HAP-1 (cell line): ENCODE data around the gene PPM1H.
"Not testable (repeated sequence)": the region's sequence is repeated elsewhere in the genome, so short reads cannot be mapped to it uniquely, and the experiment has no call there.

ENCODE experiments used
- DNase-seq, 2 experiments: peaks; one replicate each; pipeline ENCODE4 v3.0.0-alpha.2; 2016 to 2020; ENCODE audit warnings: low spot score in 2 of 2
- H3K27me3 ChIP-seq: fragments of 250-450 bp; sonication (Bioruptor Pico); 2 replicates; pipeline ENCODE4 v1.5.1; 2020; ENCODE audit warnings: low read depth, mild to moderate bottlenecking, moderate library complexity
- H3K36me3 ChIP-seq: fragments of 250-450 bp; sonication (Bioruptor Pico); replicated peaks from 2 replicates; pipeline ENCODE4 v1.5.1; 2020; ENCODE audit warnings: mild to moderate bottlenecking
- H3K4me1 ChIP-seq: fragments of 250-450 bp; sonication (Bioruptor Pico); 2 replicates; pipeline ENCODE4 v1.5.1; 2020; ENCODE audit warnings: mild to moderate bottlenecking
- H3K4me3 ChIP-seq: fragments of 250-450 bp; sonication (Bioruptor Pico); 2 replicates; pipeline ENCODE4 v1.5.1; 2020; ENCODE audit warnings: mild to moderate bottlenecking, moderate library complexity
- H3K9me3 ChIP-seq: fragments of 250-450 bp; sonication (Bioruptor Pico); 2 replicates; pipeline ENCODE4 v1.5.1; 2020; ENCODE audit warnings: mild to moderate bottlenecking, moderate library complexity
- in situ Hi-C: fragments of 300-500 bp; cut with MboI; formaldehyde crosslinking; loops from 3 replicates; pipeline ENCODE4 v1.14.3; 2020; ENCODE audit warnings: low sequenced_read_pairs, inconsistent platforms, mixed read lengths

Gene PPM1H, protein sequence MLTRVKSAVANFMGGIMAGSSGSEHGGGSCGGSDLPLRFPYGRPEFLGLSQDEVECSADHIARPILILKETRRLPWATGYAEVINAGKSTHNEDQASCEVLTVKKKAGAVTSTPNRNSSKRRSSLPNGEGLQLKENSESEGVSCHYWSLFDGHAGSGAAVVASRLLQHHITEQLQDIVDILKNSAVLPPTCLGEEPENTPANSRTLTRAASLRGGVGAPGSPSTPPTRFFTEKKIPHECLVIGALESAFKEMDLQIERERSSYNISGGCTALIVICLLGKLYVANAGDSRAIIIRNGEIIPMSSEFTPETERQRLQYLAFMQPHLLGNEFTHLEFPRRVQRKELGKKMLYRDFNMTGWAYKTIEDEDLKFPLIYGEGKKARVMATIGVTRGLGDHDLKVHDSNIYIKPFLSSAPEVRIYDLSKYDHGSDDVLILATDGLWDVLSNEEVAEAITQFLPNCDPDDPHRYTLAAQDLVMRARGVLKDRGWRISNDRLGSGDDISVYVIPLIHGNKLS

DNA sequence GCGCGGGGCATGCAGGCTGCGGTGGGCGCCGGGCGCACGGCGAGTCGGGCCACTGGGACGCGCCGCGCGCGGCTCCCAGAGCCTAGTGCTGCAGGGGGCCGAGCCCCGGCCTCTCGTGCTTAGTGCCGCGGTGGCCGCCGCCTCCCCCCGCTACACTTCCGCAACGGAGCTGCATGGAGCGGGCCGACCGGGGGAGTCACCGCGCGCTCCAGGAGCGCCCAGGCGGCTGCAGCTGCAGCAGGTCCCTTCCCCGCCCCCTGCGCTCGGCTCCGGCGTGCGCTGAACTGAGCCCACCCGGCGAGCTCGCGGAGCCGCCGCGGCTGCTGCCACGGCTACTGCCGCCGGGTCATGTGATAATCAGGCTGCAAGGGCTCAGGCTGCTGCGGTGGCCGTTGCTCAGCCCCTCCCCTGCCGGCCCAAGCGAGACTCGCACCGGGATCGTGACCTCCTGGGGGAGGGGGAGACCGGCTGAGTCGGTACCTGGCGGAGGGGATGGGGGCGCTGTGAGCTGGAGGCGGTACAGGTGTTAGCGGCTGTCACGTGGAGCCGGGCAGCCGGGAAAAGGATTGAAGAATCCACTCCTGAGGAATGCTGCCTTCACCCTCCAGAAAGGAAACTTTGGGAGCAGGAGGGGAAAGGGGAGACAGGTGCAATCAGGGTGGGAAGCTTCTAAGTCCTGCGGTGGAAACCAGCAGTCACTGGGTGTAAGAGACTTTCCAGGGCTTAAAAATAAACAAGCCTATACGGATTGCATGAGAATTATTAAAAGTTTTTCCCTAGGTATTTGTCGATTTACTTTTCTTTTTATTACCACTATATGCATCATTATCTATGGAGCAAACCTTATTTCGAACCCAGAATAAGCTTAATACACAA lies at the start of gene PPM1H:
PPM1H (minus strand) TSS at position 352 of the 876 bp plus-strand sequence. CDS start 414 bp downstream, outside the sequence.
- H3K4me3 ChIP-seq, result peak within 1 kb of the TSS; percentile 61
- H3K9me3 ChIP-seq, result no peaks in the 10 kb centered on the region
- H3K4me1 ChIP-seq, result peaks cover 21% of the 10 kb centered on the region
- in situ Hi-C loops, result no loop called here
- no peaks in the 10 kb centered on the region for H3K36me3 ChIP-seq
- DNase-seq, result peak; percentile 81 to 90
- H3K27me3 ChIP-seq, result 0 out of 2 replicates have a peak, but pooled peaks cover 4% of the 10 kb centered on the region

DNA sequence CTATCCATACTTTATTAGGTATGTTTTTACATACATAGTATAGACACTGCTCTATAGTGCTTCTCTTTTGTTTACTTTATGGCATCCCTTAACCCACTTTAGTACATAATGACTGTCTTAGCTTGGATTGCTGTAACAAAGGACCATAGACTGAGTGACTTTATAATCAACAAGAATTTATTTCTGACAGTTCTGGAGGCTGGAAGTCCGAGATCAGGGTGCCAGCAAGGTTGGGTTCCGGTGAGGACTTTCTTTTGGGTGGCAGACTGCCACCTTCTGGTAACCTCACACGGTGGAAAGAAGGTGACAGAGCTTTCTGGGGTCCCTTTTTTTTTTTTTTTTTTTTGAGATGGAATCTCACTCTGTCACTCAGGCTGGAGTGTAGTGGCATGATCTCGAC lies 48.6 kb upstream of the PPM1H start:
- in situ Hi-C loops, result loop anchor here (10.0 kb wide), 1 partner anchor 1271 kb away; no protein-coding TSS in a partner anchor
- H3K36me3 ChIP-seq, result no peaks in the 10 kb centered on the region
- H3K4me1 ChIP-seq, result no peaks in the 10 kb centered on the region
- H3K9me3 ChIP-seq, result no peaks in the 10 kb centered on the region
- DNase-seq, result peak; percentile 53 to 64
- H3K4me3 ChIP-seq, result no peak overlapping the region
- H3K27me3 ChIP-seq, result no peaks in the 10 kb centered on the region

GRCh38 chr12:62978768-62979167 lies 43.8 kb upstream of the PPM1H start:
- Histone ChIP-seq H3K4me1 (no peaks in the 10 kb centered on the region), H3K27me3 (no peaks in the 10 kb centered on the region), H3K36me3 (no peaks in the 10 kb centered on the region), H3K9me3 (no peaks in the 10 kb centered on the region), H3K4me3 (no peak overlapping the region)
- DNase-seq, result no peak
- in situ Hi-C loops, result no loop called here

- Histone ChIP-seq H3K4me1 (no peaks in the 10 kb centered on the region), H3K4me3 (no peak overlapping the region), H3K9me3 (no peaks in the 10 kb centered on the region), H3K27me3 (peaks cover 5% of the 10 kb centered on the region), H3K36me3 (no peaks in the 10 kb centered on the region)
- DNase-seq, result no peak
- in situ Hi-C loops, result no loop called here
These were observed 42.9 kb upstream of the PPM1H start for GRCh38 chr12:62977883-62978282.

- DNase-seq, result no peak
- H3K9me3 ChIP-seq, result no peaks in the 10 kb centered on the region
- no peak overlapping the region for H3K4me3 ChIP-seq
- H3K36me3 ChIP-seq, result no peaks in the 10 kb centered on the region
- no peaks in the 10 kb centered on the region for H3K4me1 ChIP-seq
- peaks cover 6% of the 10 kb centered on the region for H3K27me3 ChIP-seq
- in situ Hi-C loops, result no loop called here
These were observed 42.5 kb upstream of the PPM1H start for GRCh38 chr12:62977418-62977817.

GRCh38 chr12:62976110-62976662 lies 41.2 kb upstream of the PPM1H start:
- Histone ChIP-seq H3K4me1 (no peaks in the 10 kb centered on the region), H3K27me3 (peaks cover 6% of the 10 kb centered on the region), H3K4me3 (no peak overlapping the region), H3K36me3 (no peaks in the 10 kb centered on the region), H3K9me3 (no peaks in the 10 kb centered on the region)
- in situ Hi-C loops, result no loop called here
- DNase-seq, result no peak

DNA sequence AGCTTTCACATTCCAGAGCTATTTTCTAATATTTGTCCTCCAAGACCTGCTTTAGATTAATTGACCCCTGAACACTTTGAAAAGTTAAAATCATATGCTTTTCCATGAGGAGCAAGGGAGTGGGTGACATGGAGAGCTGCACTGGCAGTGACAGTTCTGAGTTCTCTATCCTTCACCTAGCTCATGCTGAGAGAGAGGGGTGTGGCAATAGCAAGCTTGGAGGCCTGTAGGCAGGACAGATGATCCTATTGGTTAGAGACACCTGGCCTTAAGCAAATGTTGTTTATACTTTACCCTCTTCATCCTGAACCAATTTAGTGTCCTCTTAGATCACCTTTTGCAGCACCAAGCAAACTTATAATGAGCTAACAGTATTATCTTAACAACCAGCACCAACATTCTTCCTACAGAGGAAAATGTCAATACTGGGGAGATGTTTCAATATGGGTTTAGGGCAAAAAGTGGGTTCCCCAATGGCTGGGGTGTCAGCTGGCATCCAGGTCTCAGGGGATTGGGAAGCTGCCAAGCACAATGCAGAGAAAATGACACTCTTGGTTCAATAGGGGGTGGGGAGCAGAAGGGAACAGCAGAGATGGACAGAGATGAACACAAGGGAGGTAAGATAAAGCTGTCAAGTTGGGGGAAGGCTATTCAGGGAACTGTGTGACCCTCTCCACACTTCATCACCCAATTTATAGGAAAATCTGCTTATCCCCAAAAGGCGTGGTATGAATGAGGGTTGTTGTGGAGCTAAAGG lies 37.0 kb upstream of the PPM1H start:
- in situ Hi-C loops, result no loop called here
- DNase-seq, result no peak

GRCh38 chr12:62969695-62970094 lies 34.7 kb upstream of the PPM1H start:
- Histone ChIP-seq H3K27me3 (peaks cover 6% of the 10 kb centered on the region), H3K9me3 (no peaks in the 10 kb centered on the region), H3K4me3 (no peak overlapping the region), H3K36me3 (no peaks in the 10 kb centered on the region), H3K4me1 (peaks cover 17% of the 10 kb centered on the region)
- no peak for DNase-seq
- in situ Hi-C loops, result no loop called here

More for the DNA sequence above, 37.0 kb upstream of the PPM1H start:
- Histone ChIP-seq H3K9me3 (no peaks in the 10 kb centered on the region), H3K4me3 (no peak overlapping the region), H3K4me1 (peaks cover 12% of the 10 kb centered on the region), H3K27me3 (peaks cover 6% of the 10 kb centered on the region), H3K36me3 (no peaks in the 10 kb centered on the region)

- Histone ChIP-seq H3K4me3 (no peak overlapping the region), H3K36me3 (no peaks in the 10 kb centered on the region), H3K4me1 (peaks cover 17% of the 10 kb centered on the region), H3K27me3 (no peaks in the 10 kb centered on the region; the same call in 1 of the 2 replicates), H3K9me3 (no peaks in the 10 kb centered on the region)
- DNase-seq, result no peak
- in situ Hi-C loops, result no loop called here
These were observed 32.8 kb upstream of the PPM1H start for GRCh38 chr12:62967701-62968100.

- H3K9me3 ChIP-seq, result no peaks in the 10 kb centered on the region; the same call in 1 of the 2 replicates
- in situ Hi-C loops, result no loop called here
- DNase-seq, result peak in 1 of 2 experiments; percentile 52
These were observed 32.1 kb upstream of the PPM1H start for GRCh38 chr12:62966990-62967506.

DNA sequence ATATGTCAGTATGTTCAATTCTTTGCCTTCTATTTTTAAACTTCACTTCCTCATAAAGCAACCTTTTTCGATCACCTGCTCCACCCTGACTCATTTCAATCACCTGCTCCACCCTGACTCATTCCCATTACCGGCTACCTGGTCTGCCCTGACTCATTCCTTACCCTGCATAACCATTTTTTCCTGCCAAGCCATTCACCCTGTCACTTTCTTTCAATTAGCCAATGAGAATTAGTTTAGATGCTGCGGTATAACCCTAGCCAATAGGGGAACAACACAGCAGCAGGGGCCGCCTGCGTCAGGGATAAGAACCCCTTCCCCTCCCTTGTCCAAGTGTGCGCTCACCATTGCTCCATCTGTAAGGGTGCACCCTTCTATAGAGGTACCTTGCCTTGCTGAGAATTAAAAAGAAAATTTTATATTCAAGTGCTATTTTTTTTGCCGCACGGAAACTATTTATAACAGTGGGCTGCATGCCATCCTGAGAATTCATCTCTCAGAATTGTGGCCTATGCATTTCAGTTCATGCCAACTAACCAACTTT lies 31.6 kb upstream of the PPM1H start:
- H3K9me3 ChIP-seq, DNase-seq, H3K4me3 ChIP-seq, H3K36me3 ChIP-seq, H3K27me3 ChIP-seq, in situ Hi-C loops: not testable (repeated sequence)
- H3K4me1 ChIP-seq, result peaks cover 17% of the 10 kb centered on the region

More at GRCh38 chr12:62966990-62967506, 32.1 kb upstream of the PPM1H start:
- Histone ChIP-seq H3K27me3 (no peaks in the 10 kb centered on the region; the same call in 1 of the 2 replicates), H3K36me3 (no peaks in the 10 kb centered on the region), H3K4me1 (peaks cover 17% of the 10 kb centered on the region), H3K4me3 (no peak overlapping the region)

DNA sequence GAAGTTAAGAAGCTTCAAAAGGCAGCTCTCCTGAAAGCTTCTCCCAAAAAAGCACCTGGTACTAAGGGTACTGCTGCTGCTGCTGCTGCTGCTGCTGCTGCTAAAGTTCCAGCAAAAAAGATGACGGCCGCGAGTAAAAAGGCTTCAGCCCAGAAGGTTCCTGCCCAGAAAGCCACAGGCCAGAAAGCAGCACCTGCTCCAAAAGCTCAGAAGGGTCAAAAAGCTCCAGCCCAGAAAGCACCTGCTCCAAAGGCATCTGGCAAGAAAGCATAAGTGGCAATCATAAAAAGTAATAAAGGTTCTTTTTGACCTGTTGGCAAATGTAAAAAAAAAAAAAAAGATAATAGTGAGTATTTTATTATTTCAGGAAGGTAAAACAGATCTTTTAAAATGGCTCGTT lies 30.8 kb upstream of the PPM1H start:
- H3K36me3 ChIP-seq, H3K4me3 ChIP-seq, in situ Hi-C loops, H3K9me3 ChIP-seq, H3K27me3 ChIP-seq, DNase-seq: not testable (repeated sequence)
- peaks cover 17% of the 10 kb centered on the region for H3K4me1 ChIP-seq
